NB4 (cell line): ENCODE measurements around the gene STARD13.

ENCODE experiments used
- DNase-seq: peaks from one replicate; pipeline ENCODE4 v3.0.0; 2010; ENCODE audit warnings: low read depth
- H3K4me3 ChIP-seq: one replicate; pipeline ENCODE4 v1.5.1; 2011; ENCODE audit warnings: mild to moderate bottlenecking, low read depth, low read length, moderate library complexity
- CTCF ChIP-seq: IDR thresholded peaks from one replicate; pipeline ENCODE4 v1.5.1; 2012; ENCODE audit warnings: low read depth, low read length
- MAX ChIP-seq: IDR thresholded peaks from 2 replicates; pipeline ENCODE4 v1.6.1; 2011; ENCODE audit warnings: low read depth, low read length
- MYC ChIP-seq: IDR thresholded peaks from 2 replicates; pipeline ENCODE4 v1.6.1; 2011; ENCODE audit warnings: low read depth, low read length
- POLR2A ChIP-seq: IDR thresholded peaks from 2 replicates; pipeline ENCODE4 v1.6.1; 2011; ENCODE audit warnings: mild to moderate bottlenecking; ENCODE audit not compliant: insufficient read length; ENCODE audit errors: extremely low read depth

The STARD13 gene

GRCh38 chr13:33109271-33109697 lies 176.3 kb downstream of the STARD13 start:
- TF ChIP-seq POLR2A: no peak
- no peak for TF ChIP-seq MYC
- TF ChIP-seq CTCF: no peak
- TF ChIP-seq MAX: no peak
- DNase-seq: no peak
- H3K4me3 ChIP-seq: no peak overlapping the region

GRCh38 chr13:33108620-33109019 lies 176.9 kb downstream of the STARD13 start:
- no peak for DNase-seq
- H3K4me3 ChIP-seq: no peak overlapping the region
- TF ChIP-seq CTCF (no peak), MAX (no peak), POLR2A (no peak), MYC (no peak)

- DNase-seq: no peak
- no peak for TF ChIP-seq POLR2A
- no peak for TF ChIP-seq MYC
- TF ChIP-seq MAX: no peak
- no peak for TF ChIP-seq CTCF
- H3K4me3 ChIP-seq: no peak overlapping the region
These were observed 178.2 kb downstream of the STARD13 start for GRCh38 chr13:33107361-33107760.

GRCh38 chr13:33106656-33107360 lies 178.7 kb downstream of the STARD13 start:
- H3K4me3 ChIP-seq: no peak overlapping the region
- DNase-seq: no peak
- no peak for TF ChIP-seq CTCF
- TF ChIP-seq POLR2A: no peak
- no peak for TF ChIP-seq MYC
- no peak for TF ChIP-seq MAX

- DNase-seq: no peak
- no peak for TF ChIP-seq MYC
- TF ChIP-seq MAX: no peak
- no peak for TF ChIP-seq POLR2A
- no peak for TF ChIP-seq CTCF
- no peak overlapping the region for H3K4me3 ChIP-seq
These were observed 180.1 kb downstream of the STARD13 start for GRCh38 chr13:33105387-33106005.

- TF ChIP-seq POLR2A: no peak
- no peak for TF ChIP-seq MYC
- TF ChIP-seq CTCF: no peak
- TF ChIP-seq MAX: no peak
- DNase-seq: no peak
These were observed 182.1 kb downstream of the STARD13 start for GRCh38 chr13:33103457-33103856.

More at GRCh38 chr13:33103457-33103856, 182.1 kb downstream of the STARD13 start:
- no peak overlapping the region for H3K4me3 ChIP-seq
